Fibroblast of upper back skin (primary cell): ENCODE results near the gene PBX4.
"Not testable (repeated sequence)": the region's sequence is repeated elsewhere in the genome, so short reads cannot be mapped to it uniquely, and the experiment has no call there.

Source experiments
- DNase-seq: peaks from one replicate; pipeline ENCODE4 v3.0.0-alpha.2; 2013

Gene PBX4

GRCh38 chr19:19626516-19627472 lies 8.3 kb upstream of the PBX4 start:
- no peak for DNase-seq

DNA sequence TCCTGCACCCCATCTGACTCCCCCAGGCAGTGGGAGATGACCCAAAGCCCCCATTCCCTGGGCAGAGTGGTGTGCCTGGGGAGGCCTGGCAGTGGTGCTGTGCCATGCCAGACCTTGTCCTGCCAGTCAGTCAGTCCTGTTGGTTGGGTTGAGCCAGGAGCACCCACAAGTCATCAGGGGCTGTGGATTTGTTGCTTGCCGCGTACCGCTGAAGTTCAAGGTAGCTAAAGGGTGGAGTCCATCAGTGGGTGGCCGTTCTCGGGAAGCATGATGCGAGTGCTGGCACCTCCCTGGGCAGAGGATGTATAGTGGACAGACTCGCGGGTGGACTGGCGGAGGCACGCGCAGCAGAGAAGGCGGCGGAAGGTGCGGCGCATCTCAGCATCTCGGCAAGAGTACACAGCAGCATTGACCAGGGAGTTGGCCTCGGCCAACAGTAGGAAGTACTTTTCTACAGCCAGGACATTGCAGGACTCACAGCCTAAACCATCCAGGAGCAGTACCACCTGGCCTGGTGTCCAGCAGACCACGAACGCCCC lies 5.6 kb upstream of the PBX4 start:
- DNase-seq: no peak

DNA sequence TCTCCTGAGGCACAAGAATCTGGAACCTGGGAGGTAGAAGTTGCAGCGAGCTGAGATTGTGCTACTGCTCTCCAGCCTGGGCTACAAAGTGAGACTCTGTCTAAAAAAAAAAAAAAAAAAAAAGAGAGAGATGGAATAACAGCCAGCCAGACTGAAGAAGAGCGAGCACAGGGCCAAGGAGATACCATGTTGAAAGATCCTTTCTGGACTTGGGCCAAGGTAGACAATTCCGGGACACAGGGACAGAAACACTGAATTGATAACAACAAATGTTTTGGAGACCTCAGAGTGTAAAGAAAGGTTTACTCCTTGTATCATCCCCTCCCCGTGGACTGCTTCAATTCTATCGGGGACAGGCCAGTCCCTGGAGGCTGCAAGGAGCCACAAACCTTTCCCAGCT lies 4.9 kb upstream of the PBX4 start:
- no peak for DNase-seq

DNA sequence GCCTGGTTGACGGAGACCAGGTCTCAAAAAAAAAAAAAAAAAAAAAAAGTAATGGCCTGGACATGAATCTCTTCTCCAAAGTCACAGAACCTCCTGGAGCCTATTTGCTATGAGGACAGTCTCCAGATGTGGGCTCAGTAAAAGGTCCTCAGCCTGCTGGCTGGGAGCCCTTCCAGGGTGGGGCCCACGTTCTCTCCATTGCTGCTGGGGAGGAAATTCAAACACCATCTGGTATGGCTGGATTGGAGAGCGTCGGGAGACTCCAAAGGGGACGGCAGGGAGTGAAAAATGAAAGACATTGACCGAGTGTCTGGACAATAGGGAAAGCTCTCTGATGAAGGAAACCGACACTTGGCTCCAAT lies 1.3 kb upstream of the PBX4 start:
- DNase-seq: no peak

GRCh38 chr19:19619181-19619848 lies 828 bp upstream of the PBX4 start:
- DNase-seq: no peak

GRCh38 chr19:19615086-19615485 lies 3.4 kb downstream of the PBX4 start:
- no peak for DNase-seq

DNA sequence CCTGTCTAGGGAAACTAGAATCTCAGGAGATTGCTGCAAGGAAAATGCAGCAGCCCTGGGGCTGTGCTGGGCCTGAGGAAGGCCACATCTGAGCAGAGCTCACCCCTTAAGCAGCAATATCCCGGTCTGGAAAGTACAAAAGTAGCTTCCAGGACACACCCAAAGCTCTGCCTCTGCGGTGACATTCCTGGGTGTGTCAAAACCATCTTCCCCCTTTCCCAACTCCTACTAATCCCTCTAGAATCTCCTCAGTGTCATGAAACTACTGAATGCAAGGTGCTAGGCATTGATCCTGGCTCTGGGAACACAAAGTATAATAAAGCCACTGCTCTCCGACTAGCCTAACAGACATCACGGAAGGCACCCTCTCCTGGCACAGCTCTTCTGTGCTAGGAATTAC lies 5.0 kb downstream of the PBX4 start:
- peak; percentile 22 for DNase-seq

- no peak for DNase-seq
Observed at GRCh38 chr19:19610376-19611202, 7.9 kb downstream of the PBX4 start.

GRCh38 chr19:19606686-19607085 lies 11.8 kb downstream of the PBX4 start:
- DNase-seq: not testable (repeated sequence)

DNA sequence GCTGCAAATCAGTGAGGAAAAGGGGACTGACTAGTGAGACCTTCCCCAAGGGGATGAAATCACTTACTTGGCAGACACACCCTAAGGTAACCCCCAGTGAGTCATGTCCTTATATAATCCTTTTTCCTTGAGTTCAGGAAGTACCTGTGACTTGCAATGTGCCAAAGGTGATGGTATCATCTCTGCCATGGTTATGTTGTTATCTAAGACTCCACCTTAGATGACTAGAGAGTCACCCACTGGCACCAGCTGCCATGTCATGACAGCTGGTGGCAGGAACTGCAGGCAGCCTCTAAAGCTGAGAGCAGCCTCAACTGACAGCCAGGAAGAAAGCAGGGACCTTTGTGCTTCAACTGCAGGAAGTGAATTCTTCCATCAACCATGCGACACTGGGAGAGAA lies 12.5 kb downstream of the PBX4 start:
- DNase-seq: no peak

DNA sequence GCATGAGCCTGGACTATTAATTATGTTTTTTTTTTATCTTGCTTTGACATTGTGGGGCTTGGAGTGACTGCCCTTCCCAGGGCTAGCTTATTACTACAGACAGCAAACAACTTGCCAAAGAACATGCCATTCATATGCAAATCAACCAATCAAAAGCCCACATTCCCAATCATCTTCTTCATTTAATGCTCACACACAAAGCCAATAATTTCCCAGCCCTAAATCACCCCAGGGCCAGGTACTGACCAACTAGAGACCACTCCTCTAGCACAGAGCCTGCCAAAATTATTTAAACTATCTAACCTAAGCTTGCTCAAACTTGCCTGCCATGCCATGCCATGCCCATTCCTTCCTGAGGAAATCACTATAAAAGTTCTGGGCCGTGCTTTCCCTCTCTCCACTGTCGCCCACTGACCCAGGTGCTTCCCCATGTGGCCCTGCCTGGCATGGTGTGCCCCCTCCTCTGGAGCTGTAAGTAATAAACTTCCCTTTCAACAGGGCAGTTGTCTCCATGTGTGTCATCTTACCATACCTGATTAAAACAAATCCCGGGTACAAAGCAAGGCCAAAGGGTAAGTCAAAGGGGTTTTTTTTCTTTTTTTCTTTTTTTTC lies 15.7 kb downstream of the PBX4 start:
- no peak for DNase-seq

- DNase-seq: no peak
Observed at GRCh38 chr19:19602136-19602712, 16.3 kb downstream of the PBX4 start.

DNA sequence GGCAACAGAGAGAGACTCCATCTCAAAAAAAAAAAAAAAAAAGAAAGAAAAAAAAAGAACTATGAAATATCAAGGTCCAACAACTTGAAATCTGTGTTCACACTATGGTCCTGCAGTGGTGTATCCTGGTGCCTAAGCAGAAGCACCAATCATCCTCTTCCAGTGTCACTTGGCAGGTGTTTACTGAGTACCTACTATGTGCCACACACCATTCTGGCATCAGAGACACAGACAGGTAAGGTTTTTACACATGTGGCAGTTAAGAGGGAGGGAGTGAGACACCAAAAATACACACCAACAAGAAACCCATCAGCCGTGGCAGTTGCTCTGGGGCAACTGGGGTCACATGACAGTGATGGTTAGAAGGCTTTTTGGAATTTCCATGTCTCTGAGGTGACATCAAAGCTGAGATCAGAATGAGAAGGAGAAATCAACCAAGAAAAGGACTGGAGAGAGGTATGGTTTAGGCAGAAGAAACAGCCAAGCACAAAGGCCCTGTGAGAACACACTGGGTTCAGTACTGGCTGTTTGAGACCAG lies 17.6 kb downstream of the PBX4 start:
- DNase-seq: no peak

- not testable (repeated sequence) for DNase-seq
Observed at GRCh38 chr19:19598728-19599451, 19.6 kb downstream of the PBX4 start.

GRCh38 chr19:19597809-19598306 lies 20.6 kb downstream of the PBX4 start:
- no peak for DNase-seq

- no peak for DNase-seq
Observed at GRCh38 chr19:19595171-19595701, 23.3 kb downstream of the PBX4 start.

- DNase-seq: no peak
Observed at GRCh38 chr19:19594381-19594780, 24.1 kb downstream of the PBX4 start.

DNA sequence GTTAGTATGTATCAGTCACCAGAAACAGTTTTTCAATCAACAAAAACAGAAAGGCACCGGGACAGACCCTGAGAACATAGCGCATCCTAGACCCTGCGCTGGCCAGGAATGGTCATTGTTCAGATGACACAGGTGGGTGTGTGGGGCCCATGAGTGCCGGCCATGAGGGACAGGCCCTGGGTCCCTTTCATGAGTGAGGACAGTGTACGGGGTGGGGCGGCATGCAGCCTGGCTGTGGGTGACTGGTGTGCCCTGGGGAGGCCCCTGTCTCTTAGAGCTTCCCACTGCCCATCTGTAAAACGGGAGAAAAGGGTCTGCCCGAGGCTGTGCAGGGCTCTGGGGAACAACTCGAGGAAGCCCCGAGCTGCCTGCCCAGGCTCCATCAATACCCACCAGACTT lies 25.8 kb downstream of the PBX4 start:
- no peak for DNase-seq

DNA sequence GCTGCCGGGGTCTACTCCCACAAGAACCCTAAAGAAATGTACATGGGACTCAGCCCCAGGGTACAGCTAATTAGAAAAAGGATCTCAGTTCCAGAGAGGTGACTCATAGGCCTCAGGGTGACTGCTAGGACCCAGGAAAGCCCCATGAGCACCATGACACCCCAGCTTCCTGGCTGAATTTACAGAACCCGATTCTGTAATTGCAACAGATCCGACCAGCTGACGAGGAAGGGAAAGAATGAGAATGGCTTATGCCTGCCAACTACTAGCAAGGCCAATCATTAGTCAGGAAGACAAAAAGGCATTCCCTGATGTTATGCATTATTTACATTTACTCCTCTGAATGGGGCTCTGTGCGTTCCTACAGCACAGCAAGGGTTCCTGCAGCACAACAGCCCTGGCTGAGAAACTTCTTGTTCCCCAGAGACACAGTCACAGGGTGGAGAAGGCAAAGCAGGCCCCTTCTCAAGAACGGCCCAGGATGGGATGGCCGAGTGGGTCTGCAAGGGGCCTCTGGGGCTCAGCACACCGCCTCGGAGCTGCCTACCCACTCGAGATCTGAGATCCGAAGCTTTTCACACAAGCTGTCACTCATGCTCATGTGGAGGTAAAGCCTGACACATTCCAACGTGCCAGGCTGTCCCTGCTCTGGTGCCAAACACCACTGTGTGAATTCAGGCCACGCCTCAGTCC lies 27.2 kb downstream of the PBX4 start:
- DNase-seq: peak; percentile 96

DNA sequence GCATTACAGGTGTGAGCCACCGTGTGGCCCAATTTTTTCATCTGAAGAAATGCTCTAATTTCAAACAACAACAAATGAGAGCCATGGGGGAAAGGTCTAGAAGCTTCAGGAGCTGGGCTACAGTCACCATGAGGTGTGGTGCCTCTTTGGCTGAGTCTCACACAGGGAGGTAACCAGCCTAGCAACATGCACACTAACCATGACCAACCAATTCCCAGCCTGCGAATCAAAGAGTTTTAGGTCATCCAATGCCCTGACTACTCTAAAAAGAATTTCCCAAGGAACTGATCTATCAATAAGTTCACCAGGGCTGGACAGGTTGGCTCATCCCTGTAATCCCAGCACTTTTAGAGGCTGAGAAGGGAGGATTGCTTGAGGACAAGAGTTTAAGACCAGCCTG lies 29.9 kb downstream of the PBX4 start:
- DNase-seq: peak; percentile 23
